Measurements from ENCODE around the gene CLEC2A. TPM values are rescaled to one million over a fixed set of nuclear protein-coding genes. Genes with fewer than 3 reads are reported as not detected.

The CLEC2A gene
- polyA plus RNA-seq, 4 donors = not detected

Other genes with a start within 250 kb of the CLEC2A start
- gene CLECL1, start 199.3 kb downstream of the CLEC2A start, polyA plus RNA-seq = 1 to 10 TPM in 1 of 4 donors, under 1 TPM in 2, not detected in 1; 0.58 to 2.4 (median 0.92) TPM
- gene CD69, start 171.5 kb downstream of the CLEC2A start, polyA plus RNA-seq = 1 to 10 TPM; 1.8 to 7.1 (median 5.1) TPM
- gene KLRF1, start 104.9 kb downstream of the CLEC2A start, polyA plus RNA-seq = under 1 TPM in 2 of 4 donors, not detected in 2; 0.24 to 0.47 TPM
- gene CLEC2B, start 63.0 kb downstream of the CLEC2A start, polyA plus RNA-seq = 1 to 10 TPM in 3 of 4 donors, under 1 TPM in 1; 0.45 to 7.4 (median 4.9) TPM
- gene KLRF2, start 50.9 kb downstream of the CLEC2A start, polyA plus RNA-seq = under 1 TPM in 1 of 4 donors, not detected in 3; 0.75 TPM
- gene CLEC12A, start 39.0 kb upstream of the CLEC2A start, polyA plus RNA-seq = 1 to 10 TPM in 2 of 4 donors, not detected in 2; 1.3 to 1.5 TPM
- under 1 TPM in 1 of 4 donors, not detected in 3; 0.09 TPM for gene CLEC1B, start 66.8 kb upstream of the CLEC2A start, polyA plus RNA-seq
- gene CLEC12B, start 78.3 kb upstream of the CLEC2A start, polyA plus RNA-seq = under 1 TPM in 2 of 4 donors, not detected in 2; 0.09 to 0.27 TPM
- gene CLEC9A, start 98.3 kb upstream of the CLEC2A start, polyA plus RNA-seq = 1 to 10 TPM in 1 of 4 donors, under 1 TPM in 1, not detected in 2; 0.12 to 1.6 TPM
- 1 to 10 TPM in 2 of 4 donors, not detected in 2; 1.6 to 4.9 TPM for gene CLEC1A, start 166.6 kb upstream of the CLEC2A start, polyA plus RNA-seq
- 1 to 10 TPM in 3 of 4 donors, under 1 TPM in 1; 0.45 to 7.2 (median 5.2) TPM for gene CLEC7A, start 197.8 kb upstream of the CLEC2A start, polyA plus RNA-seq
- under 1 TPM in 3 of 4 donors, not detected in 1; 0.18 to 0.55 (median 0.27) TPM for gene OLR1, start 239.8 kb upstream of the CLEC2A start, polyA plus RNA-seq
- under 1 TPM in 2 of 4 donors, not detected in 2; 0.10 to 0.25 TPM for gene TMEM52B, start 246.7 kb upstream of the CLEC2A start, polyA plus RNA-seq